Urinary bladder (tissue), 4 donors: ENCODE results near the gene DENND1A. TPM values are rescaled to one million over a fixed set of nuclear protein-coding genes. Genes with fewer than 3 reads are reported as not detected.
A peak's percentile ranks its signal among the peaks of the same experiment; 100 is the strongest.

Experiments
- DNase-seq: peaks from one replicate; pipeline ENCODE4 v3.0.0-alpha.2; 2015; ENCODE audit errors: extremely low spot score
- H3K27ac ChIP-seq: one replicate; pipeline ENCODE4 v1.5.1; 2013; ENCODE audit warnings: low read depth, mild to moderate bottlenecking, moderate library complexity
- H3K36me3 ChIP-seq: one replicate; pipeline ENCODE4 v1.6.1; 2013; ENCODE audit warnings: mild to moderate bottlenecking, moderate library complexity; ENCODE audit not compliant: insufficient read depth
- H3K4me1 ChIP-seq: one replicate; pipeline ENCODE4 v1.6.1; 2013; ENCODE audit warnings: mild to moderate bottlenecking, moderate library complexity; ENCODE audit not compliant: insufficient read depth
- H3K4me3 ChIP-seq: one replicate; pipeline ENCODE4 v1.5.1; 2013; ENCODE audit warnings: low read depth, low read length
- WGBS: extraction: QIAGEN DNeasy Blood & Tissue Kit; methylation state at CpG from one replicate; pipeline ENCODE4 v1.1.7; 2013; 5-methylcytosine and 5-hydroxymethylcytosine counted together
- polyA plus RNA-seq: library from polyadenylated mRNA; stranded (reverse); fragments of 200-250 nt; gene quantifications from one replicate; pipeline ENCODE4 v1.2.3, GENCODE V29; 2013
- total RNA-seq: library from RNA; depleted of rRNA; stranded (reverse); fragments of >200 nt; gene quantifications from one replicate; pipeline ENCODE4 v1.2.3, GENCODE V29; 2014
- donor health status: healthy with polysubstance abuse.
- donor health status: healthy.

The DENND1A gene
- total and polyA plus RNA-seq, 2 donors: 14.8 to 20.2 TPM

GRCh38 chr9:123387686-123388085 is 542.2 kb downstream of the DENND1A start:
- H3K4me1 ChIP-seq: no peaks in the 10 kb centered on the region
- H3K36me3 ChIP-seq: no peaks in the 10 kb centered on the region
- no peak overlapping the region for H3K4me3 ChIP-seq
- H3K27ac ChIP-seq: no peak overlapping the region
- no peak for DNase-seq
- 82% methylated on average over 14 of the region's 14 CpGs for WGBS

GRCh38 chr9:123383512-123384170 is 546.3 kb downstream of the DENND1A start:
- 89% methylated on average over 27 of the region's 27 CpGs for WGBS
- Histone ChIP-seq H3K27ac (no peak overlapping the region), H3K4me1 (no peaks in the 10 kb centered on the region), H3K4me3 (no peak overlapping the region), H3K36me3 (no peaks in the 10 kb centered on the region)
- no peak for DNase-seq

DNA sequence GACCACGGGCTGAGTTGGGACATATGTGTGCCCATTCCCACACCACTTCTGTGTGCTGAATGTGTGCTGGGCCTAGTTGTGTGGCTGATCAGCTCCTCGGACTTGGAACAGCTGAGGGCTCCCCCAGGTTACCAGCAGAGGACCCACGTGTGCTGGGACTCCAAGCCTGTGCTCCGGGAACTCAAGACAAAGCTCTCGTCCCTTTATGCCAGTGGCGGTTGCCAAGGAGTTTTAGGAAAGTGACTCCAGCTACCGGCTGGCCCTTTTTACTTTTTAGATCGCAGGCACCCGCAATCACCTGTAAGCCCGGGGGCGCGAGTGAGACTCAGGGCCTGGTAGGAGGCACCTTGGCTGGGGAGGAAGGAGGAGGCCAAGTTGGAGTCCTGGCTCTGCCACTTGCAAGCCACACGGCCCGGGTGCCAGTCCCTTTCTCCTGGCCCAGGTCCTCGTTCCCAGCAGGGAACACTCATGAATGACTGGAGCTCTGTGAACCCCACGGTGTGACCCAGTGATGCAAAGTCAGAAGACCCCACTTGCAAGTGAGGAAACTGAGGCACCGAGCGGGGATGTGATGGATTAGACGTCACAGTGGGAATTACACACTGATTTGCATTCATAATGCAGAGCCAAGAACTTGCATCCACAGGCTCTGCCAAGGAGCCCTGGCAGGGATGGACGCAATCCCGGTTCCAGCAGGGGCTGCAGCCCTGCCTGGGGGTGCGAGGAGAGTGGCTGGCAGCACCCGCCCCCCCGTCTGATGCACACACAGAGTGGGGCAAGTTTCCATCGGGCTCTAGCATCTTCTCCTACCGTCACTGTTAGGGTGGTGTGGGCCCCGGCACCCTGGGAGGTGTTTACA is 547.0 kb downstream of the DENND1A start:
- H3K36me3 ChIP-seq: no peaks in the 10 kb centered on the region
- 93% methylated on average over 27 of the region's 27 CpGs for WGBS
- no peak for DNase-seq

GRCh38 chr9:123380852-123381705 is 548.8 kb downstream of the DENND1A start:
- H3K4me3 ChIP-seq: no peak overlapping the region
- H3K27ac ChIP-seq: no peak overlapping the region
- no peaks in the 10 kb centered on the region for H3K36me3 ChIP-seq
- 90% methylated on average over 28 of the region's 28 CpGs for WGBS
- H3K4me1 ChIP-seq: no peaks in the 10 kb centered on the region
- no peak for DNase-seq

More for the DNA sequence above, 547.0 kb downstream of the DENND1A start:
- H3K27ac ChIP-seq: no peak overlapping the region
- no peaks in the 10 kb centered on the region for H3K4me1 ChIP-seq
- H3K4me3 ChIP-seq: no peak overlapping the region

DNA sequence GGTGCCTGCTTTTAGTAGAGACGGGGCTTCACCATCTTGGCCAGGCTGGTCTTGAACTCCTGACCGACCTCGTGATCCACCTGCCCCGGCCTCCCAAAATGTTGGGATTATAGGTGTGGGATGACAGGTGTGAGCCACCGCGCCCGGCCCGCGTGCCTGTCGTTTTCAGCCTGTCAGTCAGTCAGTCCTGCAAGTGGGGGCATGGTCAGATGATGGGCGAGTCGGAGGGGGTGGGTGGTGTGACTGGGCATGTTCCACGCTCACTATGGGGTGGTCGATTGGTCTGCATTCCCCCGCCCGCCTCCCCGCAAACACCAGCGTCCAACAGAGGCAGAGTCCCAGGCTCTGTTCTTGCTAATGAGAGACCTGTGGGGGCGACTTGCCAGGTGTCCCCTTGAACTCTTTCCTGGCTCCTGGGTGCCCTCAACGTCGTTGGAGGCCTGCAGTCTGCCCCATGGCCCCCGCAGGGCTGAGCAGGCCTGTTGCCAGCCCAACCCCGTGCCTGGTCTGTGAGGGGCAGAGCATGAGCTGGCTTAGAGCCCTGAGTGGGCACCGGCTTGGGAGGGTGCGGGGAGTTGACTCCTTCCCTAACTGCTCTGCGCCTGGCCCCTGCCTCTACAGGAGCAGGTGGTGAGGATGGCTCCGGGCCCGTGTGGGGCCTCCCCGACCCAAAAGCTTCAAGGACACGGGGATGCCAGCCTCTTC is 550.8 kb downstream of the DENND1A start:
- H3K4me1 ChIP-seq: no peaks in the 10 kb centered on the region
- H3K4me3 ChIP-seq: no peak overlapping the region
- H3K36me3 ChIP-seq: no peaks in the 10 kb centered on the region
- DNase-seq: no peak
- 90% methylated on average over 30 of the region's 30 CpGs for WGBS
- H3K27ac ChIP-seq: no peak overlapping the region

- Histone ChIP-seq H3K27ac (no peak overlapping the region), H3K4me1 (no peaks in the 10 kb centered on the region), H3K36me3 (no peaks in the 10 kb centered on the region), H3K4me3 (no peak overlapping the region)
- 81% methylated on average over 10 of the region's 10 CpGs for WGBS
- no peak for DNase-seq
Measured at GRCh38 chr9:123378025-123378424, 551.9 kb downstream of the DENND1A start.

DNA sequence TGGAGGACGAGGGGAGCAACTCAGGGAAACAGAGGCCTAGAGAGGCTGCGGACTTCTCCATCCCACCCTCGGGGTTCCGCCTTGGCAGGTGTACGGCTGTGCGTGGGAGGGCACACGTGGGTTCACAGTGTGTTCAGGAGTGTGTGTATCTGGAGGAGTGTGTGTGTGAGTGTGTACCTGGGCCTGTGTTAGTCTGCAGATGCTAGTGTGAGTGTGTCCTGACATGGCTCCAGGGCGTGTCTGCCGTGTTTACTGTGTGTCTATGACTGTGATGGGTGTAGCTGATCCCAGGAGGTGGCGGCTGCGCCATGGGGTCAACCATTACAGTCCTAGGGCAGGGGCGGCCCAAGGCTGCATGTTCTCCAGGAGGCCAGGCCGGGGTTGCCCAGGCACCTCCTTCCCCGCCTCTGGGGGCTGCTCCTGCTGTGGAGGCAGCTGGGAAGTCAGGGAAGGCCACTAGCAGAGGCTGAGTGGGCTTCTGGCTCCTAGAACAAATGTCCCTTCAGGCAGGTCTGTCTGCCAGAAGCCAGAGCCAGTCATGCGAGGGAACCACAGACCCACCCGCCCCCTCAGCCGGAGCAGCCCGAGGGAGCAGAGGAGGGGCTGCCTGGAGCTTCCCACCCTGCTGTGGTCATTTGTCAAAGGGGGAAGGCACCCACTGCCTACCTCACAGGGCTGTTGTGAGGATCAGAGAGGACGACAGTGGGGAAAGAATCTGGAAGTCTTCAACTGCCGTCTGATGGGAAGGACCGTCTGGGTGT is 552.5 kb downstream of the DENND1A start:
- 80% methylated on average over 21 of the region's 21 CpGs for WGBS
- no peak for DNase-seq
- Histone ChIP-seq H3K4me3 (no peak overlapping the region), H3K27ac (no peak overlapping the region), H3K36me3 (no peaks in the 10 kb centered on the region), H3K4me1 (no peaks in the 10 kb centered on the region)

GRCh38 chr9:123376218-123377071 is 553.5 kb downstream of the DENND1A start:
- Histone ChIP-seq H3K4me3 (no peak overlapping the region), H3K27ac (no peak overlapping the region), H3K36me3 (no peaks in the 10 kb centered on the region), H3K4me1 (no peaks in the 10 kb centered on the region)
- DNase-seq: no peak
- 74% methylated on average over 24 of the region's 24 CpGs for WGBS

DNA sequence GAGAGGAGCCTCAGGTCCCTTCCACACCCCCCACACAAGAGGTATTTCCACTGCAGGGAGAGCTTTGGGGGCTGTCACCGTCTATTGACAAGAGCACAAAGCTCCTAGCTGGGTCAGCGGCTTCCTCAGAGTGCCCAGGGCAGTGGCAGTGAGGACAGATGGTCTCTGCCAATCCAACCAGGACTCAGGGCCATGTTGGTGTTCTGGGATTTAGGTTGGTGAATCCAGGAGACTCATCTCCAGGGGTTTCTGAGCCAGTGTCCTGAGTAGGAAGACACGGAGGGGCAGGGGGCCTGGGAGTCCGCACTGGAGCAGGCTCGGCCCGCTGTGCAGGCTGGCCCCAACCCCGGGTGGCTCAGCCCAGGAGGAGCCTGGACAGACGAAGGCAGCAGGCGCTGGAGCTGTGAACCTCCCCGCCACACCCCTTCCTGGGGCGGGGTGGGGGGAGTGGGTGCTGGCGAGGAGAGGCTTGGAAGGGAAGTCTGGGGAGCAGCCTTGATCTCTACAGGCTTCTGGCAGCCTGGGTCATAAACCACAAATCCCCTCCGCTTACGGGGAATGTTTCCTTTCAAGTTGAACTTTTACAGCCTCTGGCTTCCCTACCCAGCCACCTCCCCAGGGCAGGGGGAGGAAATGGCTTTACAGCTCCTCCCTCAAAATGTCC is 554.3 kb downstream of the DENND1A start:
- WGBS: 9% methylated on average over 14 of the region's 14 CpGs
- no peaks in the 10 kb centered on the region for H3K4me1 ChIP-seq
- no peak overlapping the region for H3K27ac ChIP-seq
- no peaks in the 10 kb centered on the region for H3K36me3 ChIP-seq
- no peak overlapping the region for H3K4me3 ChIP-seq
- peak; percentile 26 for DNase-seq

DNA sequence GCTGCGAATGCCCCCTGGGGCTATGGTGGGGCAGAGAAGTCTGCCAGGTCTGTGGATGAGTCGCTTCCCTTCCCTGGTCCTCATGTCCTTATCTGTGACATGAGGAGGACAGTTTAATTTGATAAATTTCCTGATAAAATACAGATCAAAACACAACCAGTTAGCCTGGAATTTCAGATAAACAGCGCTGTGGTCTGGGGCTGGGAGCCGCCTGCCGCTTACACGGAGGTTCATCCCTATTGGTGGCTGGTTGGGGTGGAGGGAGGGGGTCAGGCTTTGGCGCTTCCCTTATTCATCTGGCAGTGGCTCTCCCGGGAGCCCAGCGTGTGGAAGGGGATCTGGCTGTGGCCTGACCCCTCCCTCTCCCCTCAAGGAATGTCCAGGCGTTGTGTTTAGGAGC is 556.0 kb downstream of the DENND1A start:
- DNase-seq: no peak
- H3K4me1 ChIP-seq: no peaks in the 10 kb centered on the region
- no peak overlapping the region for H3K27ac ChIP-seq
- no peak overlapping the region for H3K4me3 ChIP-seq
- H3K36me3 ChIP-seq: no peaks in the 10 kb centered on the region
- WGBS: 13% methylated on average over 10 of the region's 10 CpGs

DNA sequence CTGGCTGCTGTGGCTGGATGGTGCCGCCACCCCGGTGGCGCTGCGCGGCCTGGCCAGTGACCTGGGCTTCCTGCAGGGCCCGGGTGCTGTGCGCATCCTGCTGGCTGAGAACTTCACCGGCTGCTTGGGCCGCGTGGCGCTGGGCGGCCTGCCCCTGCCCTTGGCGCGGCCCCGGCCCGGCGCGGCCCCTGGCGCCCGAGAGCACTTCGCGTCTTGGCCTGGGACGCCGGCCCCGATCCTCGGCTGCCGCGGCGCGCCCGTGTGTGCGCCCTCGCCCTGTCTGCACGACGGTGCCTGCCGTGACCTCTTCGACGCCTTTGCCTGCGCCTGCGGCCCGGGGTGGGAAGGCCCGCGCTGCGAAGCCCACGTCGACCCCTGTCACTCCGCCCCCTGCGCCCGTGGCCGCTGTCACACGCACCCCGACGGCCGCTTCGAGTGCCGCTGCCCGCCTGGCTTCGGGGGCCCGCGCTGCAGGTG is 556.4 kb downstream of the DENND1A start:
- no peak overlapping the region for H3K27ac ChIP-seq

More for the DNA sequence above, 556.4 kb downstream of the DENND1A start:
- no peak overlapping the region for H3K4me3 ChIP-seq
- no peaks in the 10 kb centered on the region for H3K36me3 ChIP-seq
- DNase-seq: no peak
- WGBS: 6% methylated on average over 60 of the region's 60 CpGs
- H3K4me1 ChIP-seq: no peaks in the 10 kb centered on the region
